T-helper 2 cell treated with Interferon-gamma antibody and Interleukin-4, amounts not matched to agents 5 μg/mL and 100 μg/mL, for 36 hours (primary cell): Measurements from ENCODE around the gene RIPK3.
"Not testable (repeated sequence)": the region's sequence is repeated elsewhere in the genome, so short reads cannot be mapped to it uniquely, and the experiment has no call there.

Experiments used
- DNase-seq: peaks from one replicate; pipeline ENCODE4 v3.0.0; 2021; ENCODE audit warnings: low spot score
- H3K27ac Mint-ChIP-seq: one replicate; pipeline ENCODE4 v1.8.0; 2021; ENCODE audit warnings: mild to moderate bottlenecking, mixed read lengths
- H3K27me3 Mint-ChIP-seq: one replicate; pipeline ENCODE4 v1.8.0; 2021; ENCODE audit warnings: low read depth, mixed read lengths
- H3K36me3 Mint-ChIP-seq: one replicate; pipeline ENCODE4 v1.8.0; 2021; ENCODE audit warnings: low read depth, mixed read lengths
- H3K4me1 Mint-ChIP-seq: one replicate; pipeline ENCODE4 v1.8.0; 2021; ENCODE audit warnings: low read depth, mixed read lengths
- H3K4me3 Mint-ChIP-seq: one replicate; pipeline ENCODE4 v1.8.0; 2022; ENCODE audit warnings: mild to moderate bottlenecking, moderate library complexity, mixed read lengths
- H3K9me3 Mint-ChIP-seq: one replicate; pipeline ENCODE4 v1.8.0; 2021; ENCODE audit warnings: mixed read lengths

The RIPK3 gene

DNA sequence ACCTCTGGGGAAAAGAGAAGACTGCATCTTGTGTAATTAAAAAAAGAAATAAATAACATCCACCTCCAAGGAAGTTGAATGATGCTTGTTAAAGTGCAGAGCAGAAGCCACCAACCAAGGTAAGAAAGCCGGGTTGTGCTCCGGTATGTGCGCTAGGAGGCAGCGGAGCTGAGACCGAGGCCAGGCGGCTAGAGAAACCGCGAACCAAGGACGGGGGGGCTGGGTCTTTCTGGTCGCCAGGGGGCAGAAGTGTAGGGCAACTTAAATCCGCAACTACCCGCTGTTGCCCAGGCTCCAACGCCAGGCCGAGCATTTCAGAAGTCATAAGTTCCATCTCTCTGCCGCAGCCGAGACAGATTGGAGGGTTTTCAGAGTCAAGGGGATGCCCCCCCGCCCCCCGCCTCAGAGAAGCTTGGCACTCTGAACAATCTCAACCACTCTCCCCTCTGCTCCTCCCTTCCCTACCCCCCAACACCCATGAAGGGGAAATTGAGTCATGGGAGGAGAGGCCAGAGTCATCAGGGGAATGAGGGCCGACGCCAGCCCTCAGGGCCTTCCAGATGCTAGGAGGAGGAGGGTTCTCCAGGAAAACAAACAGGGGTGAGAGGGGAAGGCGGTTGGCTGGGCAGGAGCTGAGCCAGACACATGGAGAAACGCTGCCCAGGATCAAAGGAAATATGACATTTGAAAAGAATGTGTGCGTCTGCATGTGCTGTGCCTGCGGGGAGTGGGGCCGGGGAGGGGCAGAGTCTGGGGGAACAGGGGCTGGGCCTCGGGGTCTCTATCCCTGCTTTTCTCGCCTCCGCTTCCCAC is 26.0 kb upstream of the RIPK3 start:
- Mint-ChIP-seq H3K27ac (no peak overlapping the region), H3K4me3 (peak overlapping the region; percentile 46), H3K9me3 (no peaks in the 10 kb centered on the region), H3K27me3 (peaks cover 63% of the 10 kb centered on the region), H3K36me3 (no peaks in the 10 kb centered on the region), H3K4me1 (peaks cover 18% of the 10 kb centered on the region)
- DNase-seq, result peak; percentile 29

DNA sequence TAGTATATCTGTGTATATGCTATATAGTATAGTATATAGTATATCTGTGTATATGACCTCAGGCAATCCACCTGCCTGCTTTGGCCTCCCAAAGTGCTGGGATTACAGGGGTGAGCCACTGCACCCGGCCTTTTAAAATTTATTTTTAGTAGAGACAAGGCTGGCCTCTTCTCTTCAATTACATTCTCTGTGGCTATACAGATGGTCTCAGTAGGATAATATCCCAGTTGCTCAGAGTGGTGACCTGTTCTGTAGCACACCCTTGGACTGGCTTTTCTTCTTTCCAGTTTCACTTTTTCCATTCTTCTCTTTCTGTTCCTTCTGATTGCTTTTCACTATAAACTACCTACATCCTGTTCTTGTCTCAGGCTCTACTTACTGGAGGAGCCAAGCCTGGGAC is 25.1 kb upstream of the RIPK3 start:
- Mint-ChIP-seq H3K4me3 (no peak overlapping the region), H3K36me3 (no peaks in the 10 kb centered on the region), H3K9me3 (no peaks in the 10 kb centered on the region), H3K4me1 (peaks cover 18% of the 10 kb centered on the region), H3K27ac (no peak overlapping the region), H3K27me3 (peaks cover 72% of the 10 kb centered on the region)
- DNase-seq, result no peak

DNA sequence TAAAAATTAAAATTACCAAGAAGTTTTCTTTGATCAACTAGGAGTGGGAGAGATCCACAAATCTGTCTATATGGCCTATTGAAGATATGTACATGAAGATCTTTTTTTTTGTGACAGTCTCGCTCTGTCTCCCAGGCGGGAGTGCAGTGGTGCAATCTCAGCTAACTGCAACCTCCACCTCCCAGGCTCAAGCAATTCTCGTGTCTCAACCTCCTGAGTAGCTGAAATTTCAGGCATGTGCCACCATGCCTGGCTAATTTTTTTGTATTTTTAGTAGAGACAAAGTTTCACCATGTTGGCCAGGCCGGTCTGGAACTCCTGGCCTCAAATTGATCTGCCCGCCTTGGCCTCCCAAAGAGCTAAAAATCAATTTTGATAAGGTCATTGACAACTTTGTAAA is 23.6 kb upstream of the RIPK3 start:
- no peak for DNase-seq
- peaks cover 18% of the 10 kb centered on the region for H3K4me1 Mint-ChIP-seq
- no peak overlapping the region for H3K4me3 Mint-ChIP-seq
- no peaks in the 10 kb centered on the region for H3K9me3 Mint-ChIP-seq
- H3K36me3 Mint-ChIP-seq, result no peaks in the 10 kb centered on the region
- H3K27ac Mint-ChIP-seq, result no peak overlapping the region
- H3K27me3 Mint-ChIP-seq, result peaks cover 70% of the 10 kb centered on the region

DNA sequence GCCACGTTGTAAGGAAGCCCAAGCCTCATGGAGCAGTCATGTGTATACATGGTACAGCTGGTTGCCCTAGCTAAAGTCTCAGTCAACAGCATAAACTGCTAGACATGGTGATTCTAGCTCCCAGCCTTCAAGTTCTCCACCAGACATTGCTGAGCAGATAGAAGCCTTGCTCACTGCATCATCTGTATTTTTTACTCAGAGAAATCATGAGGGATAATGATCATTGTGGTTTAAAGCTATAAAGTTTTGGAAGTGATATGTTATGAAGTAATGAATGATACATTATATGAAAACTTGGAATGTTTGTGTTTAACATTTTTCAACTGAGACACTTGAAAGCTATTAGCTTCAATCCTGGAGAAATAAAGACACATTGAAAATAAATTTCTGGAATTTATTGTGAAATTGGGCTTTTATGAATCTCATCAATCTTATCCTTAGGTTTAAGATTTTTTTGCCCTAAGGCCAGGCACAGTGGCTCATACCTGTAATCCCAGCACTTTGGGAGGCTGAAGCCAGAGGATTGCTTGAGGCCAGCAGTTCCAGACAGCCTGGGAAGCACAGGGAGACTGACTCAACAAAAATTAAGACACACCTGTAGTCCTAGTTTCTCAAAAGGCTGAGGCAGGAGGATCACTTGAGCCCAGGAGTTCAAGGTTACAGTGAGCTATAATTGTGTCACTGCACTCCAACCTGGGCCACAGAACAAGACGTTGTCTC is 22.6 kb upstream of the RIPK3 start:
- no peak for DNase-seq
- Mint-ChIP-seq H3K4me3 (no peak overlapping the region), H3K27ac (no peak overlapping the region), H3K36me3 (no peaks in the 10 kb centered on the region), H3K4me1 (peaks cover 13% of the 10 kb centered on the region), H3K9me3 (no peaks in the 10 kb centered on the region), H3K27me3 (peaks cover 64% of the 10 kb centered on the region)

DNA sequence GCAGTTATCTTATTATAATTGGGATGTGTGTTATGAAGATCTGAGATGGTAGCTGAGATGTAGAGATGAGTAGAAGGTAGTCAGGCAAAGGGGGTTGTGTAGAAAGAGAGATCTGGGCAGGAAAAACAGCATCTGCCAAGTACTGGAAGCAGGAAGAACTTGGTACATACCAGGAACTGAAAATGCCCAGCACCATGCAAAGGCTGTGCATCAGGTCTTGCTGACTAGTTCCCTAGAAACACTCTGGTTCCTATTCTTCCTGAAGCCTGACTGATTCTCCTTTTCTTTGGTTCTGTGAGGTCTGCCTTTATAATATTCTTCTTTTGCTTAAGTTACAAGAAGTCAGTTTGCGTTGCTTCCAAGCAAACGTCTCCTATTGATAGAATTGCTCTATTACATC is 21.5 kb upstream of the RIPK3 start:
- Mint-ChIP-seq H3K27ac (no peak overlapping the region), H3K27me3 (peaks cover 58% of the 10 kb centered on the region), H3K36me3 (no peaks in the 10 kb centered on the region), H3K9me3 (no peaks in the 10 kb centered on the region), H3K4me3 (no peak overlapping the region), H3K4me1 (peaks cover 8% of the 10 kb centered on the region)
- no peak for DNase-seq

DNA sequence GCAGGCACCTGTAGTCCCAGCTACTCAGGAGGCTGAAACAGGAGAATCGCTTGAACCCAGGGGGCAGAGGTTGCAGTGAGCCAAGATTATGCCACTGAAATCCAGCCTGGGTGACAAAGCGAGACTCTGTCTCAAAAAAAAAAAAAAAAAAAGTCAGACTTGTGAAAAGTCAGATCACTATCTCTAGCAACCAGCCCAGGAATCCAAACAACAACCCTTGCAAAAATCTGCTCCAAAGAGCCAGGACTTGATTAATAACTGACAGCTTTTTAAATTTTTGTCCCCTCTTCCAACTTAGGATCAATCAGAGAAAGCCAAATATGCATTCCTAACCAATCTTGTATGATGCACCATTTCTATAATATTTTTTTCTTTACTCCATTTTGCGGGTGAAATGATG is 20.5 kb upstream of the RIPK3 start:
- H3K36me3 Mint-ChIP-seq, result no peaks in the 10 kb centered on the region
- no peak overlapping the region for H3K27ac Mint-ChIP-seq
- H3K4me1 Mint-ChIP-seq, result peaks cover under 1% of the 10 kb centered on the region
- H3K27me3 Mint-ChIP-seq, result peaks cover 48% of the 10 kb centered on the region
- no peak overlapping the region for H3K4me3 Mint-ChIP-seq
- no peak for DNase-seq
- H3K9me3 Mint-ChIP-seq, result no peaks in the 10 kb centered on the region

DNA sequence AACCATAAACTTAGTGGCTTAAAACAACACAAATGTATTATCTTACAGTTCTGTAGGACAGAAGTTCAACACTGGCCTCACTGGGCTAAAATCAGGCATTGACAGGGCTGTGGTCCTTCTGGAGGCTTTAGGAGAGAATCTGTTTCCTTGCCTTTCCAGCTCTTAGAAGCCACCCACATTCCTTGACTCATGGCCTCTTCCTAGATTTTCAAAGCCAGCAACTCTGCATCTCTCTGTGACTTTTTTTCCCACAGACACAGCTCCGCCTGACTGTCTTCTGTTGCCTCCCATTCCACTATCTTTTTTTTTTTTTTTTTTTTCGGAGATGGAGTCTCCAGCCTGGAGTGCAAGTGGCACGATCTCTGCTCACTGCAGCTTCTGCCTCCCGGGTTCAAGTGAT is 16.4 kb upstream of the RIPK3 start:
- Mint-ChIP-seq H3K27me3 (peaks cover 40% of the 10 kb centered on the region), H3K36me3 (no peaks in the 10 kb centered on the region), H3K9me3 (no peaks in the 10 kb centered on the region), H3K4me3 (no peak overlapping the region), H3K4me1 (no peaks in the 10 kb centered on the region), H3K27ac (no peak overlapping the region)
- DNase-seq, result no peak

DNA sequence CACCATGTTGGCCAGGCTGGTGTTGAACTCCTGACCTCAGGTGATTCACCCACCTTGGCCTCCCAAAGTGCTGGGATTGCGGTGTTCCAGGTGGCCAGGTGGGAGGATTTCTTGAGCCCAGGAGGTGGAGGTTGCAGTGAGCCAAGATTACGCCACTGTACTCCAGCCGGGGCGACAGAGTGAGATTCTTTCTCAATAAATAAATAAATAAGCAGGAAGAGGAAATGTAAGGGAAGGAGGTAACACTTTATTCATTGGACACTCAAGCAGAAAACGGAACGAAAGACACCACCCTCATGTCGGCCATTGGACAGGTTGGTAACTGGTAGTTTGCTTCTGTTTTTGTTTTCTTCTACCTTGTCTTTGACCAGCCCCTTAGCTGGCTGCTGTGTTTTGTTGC is 15.2 kb upstream of the RIPK3 start:
- Mint-ChIP-seq H3K36me3 (no peaks in the 10 kb centered on the region), H3K4me1 (no peaks in the 10 kb centered on the region), H3K4me3 (no peak overlapping the region), H3K27me3 (peaks cover 41% of the 10 kb centered on the region), H3K27ac (no peak overlapping the region), H3K9me3 (no peaks in the 10 kb centered on the region)
- DNase-seq, result no peak

DNA sequence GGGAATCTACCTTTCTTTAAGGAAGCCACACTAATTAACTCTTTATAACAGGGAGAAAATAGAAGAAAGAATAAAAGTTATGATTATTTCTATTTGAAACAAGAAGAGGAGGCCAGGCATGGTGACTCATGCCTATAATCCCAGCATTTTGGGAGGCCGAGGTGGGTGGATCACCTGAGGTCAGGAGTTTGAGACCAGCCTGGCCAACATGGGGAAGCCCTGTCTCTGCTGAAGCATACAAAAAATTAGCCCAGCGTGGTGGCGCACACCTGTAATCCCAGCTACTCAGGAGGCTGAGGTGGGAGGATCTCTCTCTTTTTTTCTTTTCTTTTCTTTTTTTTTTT is 14.7 kb upstream of the RIPK3 start:
- not testable (repeated sequence) for H3K4me3 Mint-ChIP-seq, DNase-seq, H3K36me3 Mint-ChIP-seq, H3K27ac Mint-ChIP-seq, H3K9me3 Mint-ChIP-seq, H3K4me1 Mint-ChIP-seq
- H3K27me3 Mint-ChIP-seq, result peaks cover 41% of the 10 kb centered on the region

DNA sequence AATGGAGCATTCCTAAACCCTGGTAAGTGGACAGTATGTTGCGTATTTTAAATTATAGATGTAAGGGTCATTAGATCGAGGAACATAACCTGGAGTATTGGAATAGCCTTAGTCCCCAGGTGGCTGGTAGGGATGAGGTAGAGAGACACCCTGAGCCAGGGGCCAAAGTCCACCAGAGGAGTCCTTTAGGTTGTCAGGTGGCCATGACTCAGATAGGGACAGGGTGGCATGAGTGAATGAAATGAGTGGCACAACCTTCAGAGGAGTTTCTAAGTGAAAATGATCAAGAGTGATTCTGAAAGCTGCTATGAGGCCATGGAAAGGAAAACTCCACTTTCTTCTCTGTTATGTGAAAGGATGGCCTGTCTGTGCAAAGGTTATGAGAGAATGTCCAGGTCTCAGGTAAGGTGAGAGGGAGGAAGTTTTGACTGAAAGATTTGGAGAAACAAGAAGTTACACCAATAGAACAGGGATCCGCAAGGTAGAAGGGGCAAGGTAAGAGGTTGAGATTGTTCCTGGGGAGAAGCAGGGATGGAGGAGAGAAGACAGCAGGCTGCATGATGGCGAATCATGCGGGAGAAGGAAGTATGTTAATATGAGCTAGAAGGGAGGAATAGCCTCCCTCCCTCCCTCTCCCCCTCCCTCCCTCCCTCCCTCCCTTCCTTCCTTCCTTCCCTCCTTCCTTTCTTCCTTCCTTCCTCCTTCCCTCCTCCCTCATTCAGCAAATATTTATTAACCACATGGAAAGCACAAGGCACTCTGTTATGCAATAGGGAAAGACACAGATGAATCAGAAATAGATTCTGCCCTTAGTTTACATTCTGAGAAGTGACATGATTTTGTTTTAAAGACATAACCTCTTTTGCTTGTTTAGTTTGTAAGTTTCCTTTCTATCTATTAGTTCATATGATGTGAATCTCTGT is 14.0 kb upstream of the RIPK3 start:
- Mint-ChIP-seq H3K9me3 (no peaks in the 10 kb centered on the region), H3K4me1 (no peaks in the 10 kb centered on the region), H3K27ac (no peak overlapping the region), H3K36me3 (no peaks in the 10 kb centered on the region), H3K4me3 (no peak overlapping the region), H3K27me3 (peaks cover 47% of the 10 kb centered on the region)
- DNase-seq, result no peak

DNA sequence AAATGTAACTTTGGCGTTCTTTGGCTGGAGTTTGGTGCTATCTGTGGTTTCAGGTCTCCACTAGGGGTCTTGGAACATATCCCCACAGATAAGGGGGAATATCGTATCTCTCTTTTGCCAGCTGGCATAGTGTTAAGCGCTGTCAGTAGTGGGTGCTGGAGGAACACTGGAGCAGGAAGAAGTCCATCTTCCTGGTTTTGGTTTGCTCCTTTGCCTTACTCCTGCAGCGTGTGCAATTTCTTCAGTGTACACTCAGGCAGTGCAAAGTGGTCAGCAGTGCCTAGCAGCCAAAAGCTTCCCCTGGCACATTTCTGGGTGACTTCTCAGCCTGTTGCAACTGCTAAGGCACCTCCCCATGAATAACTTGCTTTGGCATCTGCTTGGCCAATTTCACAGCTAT is 11.7 kb upstream of the RIPK3 start:
- Mint-ChIP-seq H3K27ac (no peak overlapping the region), H3K27me3 (peaks cover 49% of the 10 kb centered on the region), H3K9me3 (no peaks in the 10 kb centered on the region), H3K36me3 (no peaks in the 10 kb centered on the region), H3K4me1 (no peaks in the 10 kb centered on the region), H3K4me3 (no peak overlapping the region)
- no peak for DNase-seq

DNA sequence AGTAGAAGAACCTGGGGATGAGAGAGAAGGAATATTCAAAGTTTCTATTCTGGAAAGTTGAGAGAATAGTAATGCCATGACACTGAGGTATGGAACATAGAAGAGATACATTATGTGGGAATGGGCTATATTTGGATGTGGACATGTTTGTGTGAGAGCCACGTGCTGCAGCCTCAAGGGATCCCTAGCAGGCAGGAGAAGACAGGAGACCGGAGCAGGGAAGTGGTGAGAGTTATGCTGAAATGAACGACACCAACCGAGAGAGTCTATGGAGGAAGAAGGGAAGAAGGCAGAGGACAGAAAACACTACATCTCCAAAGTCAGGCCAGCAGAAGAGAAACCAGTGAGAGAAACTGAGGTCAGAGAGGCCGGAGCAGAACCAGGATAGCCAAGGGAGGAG is 10.0 kb upstream of the RIPK3 start:
- no peak overlapping the region for H3K27ac Mint-ChIP-seq
- no peaks in the 10 kb centered on the region for H3K36me3 Mint-ChIP-seq
- no peaks in the 10 kb centered on the region for H3K9me3 Mint-ChIP-seq
- no peak for DNase-seq
- no peak overlapping the region for H3K4me3 Mint-ChIP-seq
- H3K27me3 Mint-ChIP-seq, result peaks cover 53% of the 10 kb centered on the region
- no peaks in the 10 kb centered on the region for H3K4me1 Mint-ChIP-seq

DNA sequence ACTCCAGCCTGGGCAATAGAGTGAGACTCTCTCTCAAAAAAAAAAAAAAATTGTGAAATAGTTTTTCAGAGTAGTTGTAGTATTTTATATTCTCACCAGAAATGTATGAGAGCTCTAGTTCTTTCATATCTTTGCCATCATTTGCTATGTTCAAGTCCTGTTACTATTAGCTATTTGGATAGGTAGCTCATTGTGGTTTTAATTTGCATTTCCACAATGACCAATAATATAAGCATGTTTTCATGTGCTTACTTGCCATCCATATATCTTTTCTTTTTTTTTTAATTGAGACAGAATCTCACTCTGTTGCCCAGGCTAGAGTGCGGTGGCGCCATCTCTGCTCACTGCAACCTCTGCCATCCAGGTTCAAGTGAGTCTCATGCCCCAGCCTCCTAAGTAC is 8.4 kb upstream of the RIPK3 start:
- Mint-ChIP-seq H3K27ac (no peak overlapping the region), H3K36me3 (no peaks in the 10 kb centered on the region), H3K9me3 (no peaks in the 10 kb centered on the region), H3K4me1 (no peaks in the 10 kb centered on the region), H3K27me3 (peaks cover 53% of the 10 kb centered on the region), H3K4me3 (no peak overlapping the region)
- no peak for DNase-seq

DNA sequence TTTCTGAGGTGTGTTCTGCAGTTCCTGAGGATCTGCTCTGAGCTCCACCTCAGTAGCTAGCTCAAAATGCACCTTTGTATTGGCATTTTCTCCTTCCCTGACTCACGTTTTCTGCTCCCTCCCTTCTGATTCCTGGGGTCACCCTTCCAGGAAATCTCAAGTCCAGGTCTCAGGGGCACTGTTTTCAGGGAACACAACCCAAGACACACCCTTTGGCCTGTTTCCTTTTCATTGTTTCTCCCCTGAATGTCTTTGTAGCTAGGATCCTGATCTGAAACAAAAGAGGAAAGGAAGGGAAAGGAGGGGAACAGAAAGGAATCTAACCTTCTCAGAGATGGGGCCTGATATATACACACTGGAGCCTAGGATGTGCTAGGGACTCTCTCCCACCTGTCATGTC is 7.3 kb upstream of the RIPK3 start:
- H3K36me3 Mint-ChIP-seq, result no peaks in the 10 kb centered on the region
- no peak overlapping the region for H3K4me3 Mint-ChIP-seq
- no peaks in the 10 kb centered on the region for H3K9me3 Mint-ChIP-seq
- H3K27ac Mint-ChIP-seq, result no peak overlapping the region
- H3K27me3 Mint-ChIP-seq, result peaks cover 57% of the 10 kb centered on the region
- DNase-seq, result no peak
- no peaks in the 10 kb centered on the region for H3K4me1 Mint-ChIP-seq
